ENCODE results near the gene SASH3.

GRCh38 chrX:129804806-129805205 lies 25.1 kb downstream of the SASH3 start:
- TF ChIP-seq CTCF (IDR thresholded peaks at IDR 0.05; ENCODE audit: low read length) (no peak), EZH2 (optimal IDR thresholded peaks at IDR 0.05; ENCODE audit: low read depth, low read length) (no peak)
